HEK293 (cell line): Measurements from ENCODE around the gene ATP8A2.
A peak's percentile ranks its signal among the peaks of the same experiment; 100 is the strongest.

ENCODE experiments used
- ELK4 ChIP-seq: IDR thresholded peaks from 2 replicates; pipeline ENCODE4 v1.6.1; 2011; ENCODE audit warnings: mild to moderate bottlenecking, low read depth, low read length, borderline replicate concordance
- KLF8 ChIP-seq: fragments of 450-650 bp; formaldehyde crosslinking; IDR thresholded peaks from 2 replicates; pipeline ENCODE4 v1.5.1; 2016; ENCODE audit warnings: missing biosample characterization, missing genetic modification characterization
- PRDM1 ChIP-seq: fragments of 450-650 bp; formaldehyde crosslinking; IDR thresholded peaks from 2 replicates; pipeline ENCODE4; 2016; ENCODE audit warnings: missing biosample characterization, missing genetic modification characterization
- REST ChIP-seq: fragments of 450-650 bp; formaldehyde crosslinking; IDR thresholded peaks from 2 replicates; pipeline ENCODE4 v1.5.1; 2016; ENCODE audit warnings: missing biosample characterization, missing genetic modification characterization
- SALL2 ChIP-seq: fragments of 450-650 bp; formaldehyde crosslinking; IDR thresholded peaks from 2 replicates; pipeline ENCODE4 v1.5.0; 2017; ENCODE audit warnings: missing biosample characterization, mild to moderate bottlenecking, missing genetic modification characterization, borderline replicate concordance
- SETDB1 ChIP-seq: IDR thresholded peaks from one replicate; pipeline ENCODE4 v1.6.1; 2017; ENCODE audit warnings: mild to moderate bottlenecking, low read length, moderate library complexity, mixed read lengths; ENCODE audit not compliant: insufficient read length
- TSHZ1 ChIP-seq: fragments of 450-650 bp; formaldehyde crosslinking; IDR thresholded peaks from 2 replicates; pipeline ENCODE4 v1.5.1; 2016; ENCODE audit warnings: missing biosample characterization, missing genetic modification characterization, borderline replicate concordance
- WT1 ChIP-seq: fragments of 450-650 bp; formaldehyde crosslinking; IDR thresholded peaks from 2 replicates; pipeline ENCODE4 v1.5.1; 2016; ENCODE audit warnings: missing biosample characterization, missing genetic modification characterization
- YY2 ChIP-seq: fragments of 450-650 bp; formaldehyde crosslinking; IDR thresholded peaks from 2 replicates; pipeline ENCODE4 v1.5.1; 2016; ENCODE audit warnings: missing biosample characterization, missing genetic modification characterization
- ZBTB1 ChIP-seq: fragments of 450-650 bp; formaldehyde crosslinking; IDR thresholded peaks from 2 replicates; pipeline ENCODE4 v1.5.1; 2016; ENCODE audit warnings: missing biosample characterization, missing genetic modification characterization
- ZBTB21 ChIP-seq: fragments of 450-650 bp; formaldehyde crosslinking; IDR thresholded peaks from 2 replicates; pipeline ENCODE4 v1.5.1; 2017; ENCODE audit warnings: missing biosample characterization, missing genetic modification characterization
- ZBTB7A ChIP-seq: fragments of 450-650 bp; formaldehyde crosslinking; IDR thresholded peaks from 2 replicates; pipeline ENCODE4 v1.5.1; 2016; ENCODE audit warnings: low read depth, missing biosample characterization, missing genetic modification characterization
- ZNF16 ChIP-seq: fragments of 450-650 bp; formaldehyde crosslinking; IDR thresholded peaks from 2 replicates; pipeline ENCODE4 v1.5.1; 2016; ENCODE audit warnings: low read depth, missing biosample characterization, missing genetic modification characterization
- ZNF202 ChIP-seq: fragments of 450-650 bp; formaldehyde crosslinking; IDR thresholded peaks from 2 replicates; pipeline ENCODE4 v1.5.1; 2016; ENCODE audit warnings: missing biosample characterization, missing genetic modification characterization, borderline replicate concordance
- ZNF266 ChIP-seq: fragments of 450-650 bp; formaldehyde crosslinking; IDR thresholded peaks from 2 replicates; pipeline ENCODE4 v1.5.1; 2016; ENCODE audit warnings: missing biosample characterization, missing genetic modification characterization, low read depth
- ZNF280C ChIP-seq: fragments of 450-650 bp; formaldehyde crosslinking; IDR thresholded peaks from 2 replicates; pipeline ENCODE4 v1.5.1; 2016; ENCODE audit warnings: missing biosample characterization, missing genetic modification characterization
- ZNF324 ChIP-seq: fragments of 450-650 bp; formaldehyde crosslinking; IDR thresholded peaks from 2 replicates; pipeline ENCODE4 v1.5.1; 2016; ENCODE audit warnings: missing biosample characterization, missing genetic modification characterization
- ZNF473 ChIP-seq: fragments of 450-650 bp; formaldehyde crosslinking; IDR thresholded peaks from 2 replicates; pipeline ENCODE4 v1.5.1; 2017; ENCODE audit warnings: missing biosample characterization, missing genetic modification characterization
- ZNF501 ChIP-seq: fragments of 450-650 bp; formaldehyde crosslinking; IDR thresholded peaks from 2 replicates; pipeline ENCODE4 v1.5.1; 2016; ENCODE audit warnings: missing biosample characterization, missing genetic modification characterization
- ZNF548 ChIP-seq: fragments of 450-650 bp; formaldehyde crosslinking; IDR thresholded peaks from 2 replicates; pipeline ENCODE4 v1.5.1; 2016; ENCODE audit warnings: missing biosample characterization, missing genetic modification characterization
- ZNF623 ChIP-seq: fragments of 450-650 bp; formaldehyde crosslinking; IDR thresholded peaks from 2 replicates; pipeline ENCODE4 v1.5.1; 2016; ENCODE audit warnings: missing biosample characterization, missing genetic modification characterization
- ZSCAN23 ChIP-seq: fragments of 450-650 bp; formaldehyde crosslinking; IDR thresholded peaks from 2 replicates; pipeline ENCODE4 v1.5.1; 2016; ENCODE audit warnings: missing biosample characterization, missing genetic modification characterization
- ZSCAN5A ChIP-seq: fragments of 450-650 bp; formaldehyde crosslinking; IDR thresholded peaks from 2 replicates; pipeline ENCODE4 v1.5.1; 2016; ENCODE audit warnings: missing biosample characterization, missing genetic modification characterization
- TF ChIP-seq, protein P1 (sequence below): fragments of 450-650 bp; formaldehyde crosslinking; IDR thresholded peaks from 2 replicates; pipeline ENCODE4 v1.5.1; 2016; ENCODE audit warnings: missing biosample characterization, missing genetic modification characterization

The ATP8A2 gene

GRCh38 chr13:25372284-25373081 lies 709 bp downstream of the ATP8A2 start (continued):
- TF ChIP-seq ZSCAN5A (tag by site-specific recombination), result no peak
- TF ChIP-seq ZNF501 (tag by site-specific recombination), result 0 out of 2 replicates have a peak, but pooled peaks have one; percentile 31
- no peak for TF ChIP-seq ZNF623 (tag by site-specific recombination)
- no peak for TF ChIP-seq YY2 (tag by site-specific recombination)
- TF ChIP-seq ZNF202 (tag by site-specific recombination), result no peak
- TF ChIP-seq KLF8 (tag by site-specific recombination), result no peak
- TF ChIP-seq ZNF280C, result no peak
- no peak for TF ChIP-seq SALL2 (tag by site-specific recombination)
- no peak for TF ChIP-seq ZBTB1 (tag by site-specific recombination)
- no peak for TF ChIP-seq ZNF324
- no peak for TF ChIP-seq ZSCAN23 (tag by site-specific recombination)
- no peak for TF ChIP-seq ZNF473 (tag by site-specific recombination)
- TF ChIP-seq, protein P1, sequence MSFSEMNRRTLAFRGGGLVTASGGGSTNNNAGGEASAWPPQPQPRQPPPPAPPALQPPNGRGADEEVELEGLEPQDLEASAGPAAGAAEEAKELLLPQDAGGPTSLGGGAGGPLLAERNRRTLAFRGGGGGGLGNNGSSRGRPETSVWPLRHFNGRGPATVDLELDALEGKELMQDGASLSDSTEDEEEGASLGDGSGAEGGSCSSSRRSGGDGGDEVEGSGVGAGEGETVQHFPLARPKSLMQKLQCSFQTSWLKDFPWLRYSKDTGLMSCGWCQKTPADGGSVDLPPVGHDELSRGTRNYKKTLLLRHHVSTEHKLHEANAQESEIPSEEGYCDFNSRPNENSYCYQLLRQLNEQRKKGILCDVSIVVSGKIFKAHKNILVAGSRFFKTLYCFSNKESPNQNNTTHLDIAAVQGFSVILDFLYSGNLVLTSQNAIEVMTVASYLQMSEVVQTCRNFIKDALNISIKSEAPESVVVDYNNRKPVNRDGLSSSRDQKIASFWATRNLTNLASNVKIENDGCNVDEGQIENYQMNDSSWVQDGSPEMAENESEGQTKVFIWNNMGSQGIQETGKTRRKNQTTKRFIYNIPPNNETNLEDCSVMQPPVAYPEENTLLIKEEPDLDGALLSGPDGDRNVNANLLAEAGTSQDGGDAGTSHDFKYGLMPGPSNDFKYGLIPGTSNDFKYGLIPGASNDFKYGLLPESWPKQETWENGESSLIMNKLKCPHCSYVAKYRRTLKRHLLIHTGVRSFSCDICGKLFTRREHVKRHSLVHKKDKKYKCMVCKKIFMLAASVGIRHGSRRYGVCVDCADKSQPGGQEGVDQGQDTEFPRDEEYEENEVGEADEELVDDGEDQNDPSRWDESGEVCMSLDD (tag by site-specific recombination), result no peak
- no peak for TF ChIP-seq REST (tag by site-specific recombination)
- TF ChIP-seq ZNF16 (tag by site-specific recombination), result no peak
- TF ChIP-seq ZBTB7A (tag by site-specific recombination), result no peak
- TF ChIP-seq WT1 (tag by site-specific recombination), result no peak
- no peak for TF ChIP-seq ZNF266 (tag by site-specific recombination)
- TF ChIP-seq PRDM1 (tag by site-specific recombination), result no peak
- TF ChIP-seq ELK4, result no peak
- no peak for TF ChIP-seq ZBTB21 (tag by site-specific recombination)
- TF ChIP-seq SETDB1, result no peak
- TF ChIP-seq TSHZ1, result no peak
- no peak for TF ChIP-seq ZNF548 (tag by site-specific recombination)
